Left colon (tissue), 2 donors: Measurements from ENCODE around the gene ING4. TPM values are rescaled to one million over a fixed set of nuclear protein-coding genes. Genes with fewer than 3 reads are reported as not detected.

Experiments
- ATAC-seq: fragments of 200-7000 bp; cut with Tn5 transposase; one replicate; pipeline ENCODE4 v1.9.1; 2020; ENCODE audit warnings: mild to moderate bottlenecking, moderate library complexity
- DNase-seq, 2 donors: peaks; one replicate each; pipeline ENCODE4 v3.0.0-alpha.2; 2020
- intact Hi-C, 2 donors: fragments of 100-400 bp; cut with DNase I in 1 of 2; cut with micrococcal nuclease in 1 of 2; formaldehyde crosslinking; loops; one replicate each; pipeline versions ENCODE4 v1.11.2 to v1.14.0; 2022; cut with DNase I, micrococcal nuclease
- total RNA-seq, 2 donors: library from RNA; stranded (reverse); fragmentation: NEBNext Ultra II Directional; extraction: Animal tissue kit (Norgen Biotek cat#: 25700); gene quantifications; one replicate each; pipeline ENCODE4 v1.2.1, GENCODE V29; 2021
- donor health status: DM: no; HTN: no; CAD: no.
- donor health status: DM: yes; HTN: yes; CAD: no.

The ING4 gene
- total RNA-seq, 2 donors from 2014 or later, result 23.6 to 38.9 TPM

DNA sequence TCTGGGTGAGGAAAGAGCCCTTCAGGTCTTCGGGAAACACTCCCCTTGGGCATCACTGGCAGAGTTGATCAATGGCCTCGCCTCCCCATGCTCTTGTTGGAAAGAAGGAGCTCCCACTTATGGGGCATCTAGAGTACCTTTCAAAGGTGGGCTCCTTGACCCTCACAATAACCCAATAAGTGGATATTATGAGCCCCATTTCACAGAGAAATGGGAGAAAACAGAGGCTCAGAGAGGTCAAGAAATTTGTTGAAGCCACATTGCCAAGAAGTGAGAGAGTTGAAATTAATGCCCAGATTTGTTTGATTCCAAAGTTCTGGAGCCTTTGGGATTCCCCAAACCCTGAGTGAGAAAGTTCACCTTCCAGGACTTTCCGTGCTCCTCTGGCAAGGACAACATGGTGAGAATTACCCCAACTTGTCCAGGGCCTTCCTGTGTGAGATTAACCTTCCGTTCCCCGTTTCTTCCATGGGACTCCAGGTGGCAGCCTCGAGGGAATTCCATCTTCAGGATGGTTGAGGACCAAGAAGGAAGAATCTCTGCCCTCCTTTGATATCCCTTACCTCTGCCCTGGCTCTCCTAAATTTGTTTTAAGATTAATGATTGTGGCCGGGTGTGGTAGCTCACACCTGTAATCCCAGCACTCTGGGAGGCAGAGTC lies 48.3 kb downstream of the ING4 start:
- DNase-seq, result no peak
- ATAC-seq, result peak; percentile 6
- intact Hi-C loops, result no loop called here

DNA sequence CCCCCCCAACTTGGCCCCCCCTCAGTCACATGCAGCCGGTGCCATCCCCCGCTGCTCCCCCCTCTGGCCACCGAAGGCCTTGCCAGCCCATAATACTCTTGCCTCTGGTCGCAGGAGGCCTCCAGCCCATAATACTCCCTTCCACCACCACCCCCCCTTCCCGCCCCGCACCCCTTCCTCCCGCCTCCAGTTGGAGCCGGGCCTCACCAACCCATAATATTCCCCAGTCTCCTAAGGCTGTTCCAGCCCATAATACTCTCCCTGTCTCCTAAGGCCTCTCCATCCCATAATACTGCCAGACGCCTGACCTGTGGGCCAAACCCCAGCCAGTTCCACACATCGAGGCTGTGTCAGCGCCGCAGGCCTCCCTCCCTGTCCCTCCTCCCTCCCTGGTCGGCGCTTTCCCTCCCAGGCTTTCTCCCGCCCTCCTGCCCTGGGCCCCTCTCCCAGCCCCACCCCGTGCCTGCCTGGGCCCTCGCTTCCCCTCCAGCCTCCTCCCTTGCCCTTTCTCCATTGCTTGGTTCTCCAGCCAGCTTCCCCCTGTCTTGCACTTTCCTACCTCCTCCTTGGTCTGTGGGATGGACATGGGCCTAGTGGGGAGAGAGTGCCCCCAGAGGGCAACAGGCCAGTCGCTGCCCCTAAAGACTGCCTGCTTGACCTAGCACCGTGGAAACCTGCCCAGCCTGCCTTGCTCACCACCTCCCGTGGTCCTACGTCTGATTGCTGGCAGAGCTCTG lies 49.0 kb downstream of the ING4 start:
- DNase-seq (peak; percentile 86 to 95), ATAC-seq (peak; percentile 74)
- intact Hi-C loops, result no loop called here

DNA sequence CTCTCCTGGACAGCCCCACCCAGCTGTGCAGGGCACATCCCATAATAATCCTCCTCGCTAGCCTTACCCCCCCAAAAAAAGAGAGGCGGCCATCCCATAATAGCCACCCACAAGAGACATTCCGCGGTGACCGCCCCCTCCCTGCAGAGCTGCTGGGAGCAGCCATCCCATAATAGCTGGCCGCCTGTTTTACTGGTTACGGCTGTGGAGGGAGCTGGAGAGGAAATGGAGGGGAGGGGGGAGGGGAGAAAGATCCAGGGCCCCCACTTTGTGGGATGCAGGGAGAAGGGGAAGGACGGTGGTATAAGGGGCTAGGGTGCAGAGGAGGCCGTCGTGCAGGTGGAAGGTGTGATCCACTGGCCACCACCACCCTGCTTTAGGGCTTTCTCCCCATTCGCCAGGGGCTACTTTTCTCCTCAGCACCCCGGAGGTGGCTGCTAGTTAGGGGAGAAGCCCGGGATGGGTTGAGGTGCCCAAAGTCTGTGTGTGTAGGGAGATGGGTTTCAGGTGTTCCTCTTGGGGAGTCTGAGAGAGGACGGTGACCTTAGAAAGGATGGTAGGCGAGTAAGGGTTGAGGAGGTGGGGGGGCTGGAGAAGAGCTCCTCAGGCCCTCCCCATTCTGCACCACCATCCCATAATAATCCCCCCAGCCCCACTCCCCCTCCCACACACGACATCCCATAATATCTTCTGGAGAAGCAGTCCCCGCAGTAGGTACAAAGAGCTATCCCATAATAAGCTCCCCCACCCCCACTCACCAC lies 49.7 kb downstream of the ING4 start:
- DNase-seq (peak; percentile 83 to 94), ATAC-seq (peak; percentile 51)
- intact Hi-C loops, result no loop called here

DNA sequence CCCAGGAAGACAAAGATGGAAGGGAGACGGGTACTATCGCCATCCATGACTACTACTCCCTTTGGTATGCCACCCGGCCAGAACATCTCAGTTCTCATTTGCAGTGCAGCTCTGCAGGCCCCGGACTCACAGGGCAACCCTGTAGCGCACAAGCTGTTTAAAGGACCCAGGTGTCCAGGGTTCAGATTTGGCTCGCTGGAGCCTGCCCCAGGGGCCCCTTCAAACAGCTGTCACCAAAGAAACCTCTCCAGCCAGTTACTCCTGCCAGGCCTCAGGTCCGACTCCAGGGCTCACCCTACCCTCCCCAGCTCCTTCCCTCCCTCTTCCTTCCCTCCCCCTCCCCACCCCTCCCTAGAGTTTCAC lies 50.3 kb downstream of the ING4 start:
- DNase-seq (no peak), ATAC-seq (no peak)
- intact Hi-C loops, result no loop called here

DNA sequence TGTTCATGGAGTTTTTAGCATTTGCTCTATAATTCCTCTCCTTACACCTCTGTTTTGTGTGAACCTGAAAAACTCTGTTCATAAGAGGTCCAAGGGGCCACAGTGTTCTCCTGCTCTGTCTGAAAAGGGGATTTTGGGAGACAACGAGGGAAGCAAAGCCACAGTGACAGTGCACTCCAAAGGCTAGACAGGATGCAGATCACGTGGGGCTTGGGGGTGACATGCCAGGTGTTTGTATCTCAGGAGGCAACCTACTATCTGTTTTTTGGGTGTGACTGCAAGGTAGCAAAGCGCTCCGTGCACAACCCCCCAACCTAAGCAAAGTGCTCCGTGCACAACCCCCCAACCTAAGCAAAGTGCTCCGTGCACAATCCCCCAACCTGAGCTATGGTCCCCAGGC lies 50.7 kb downstream of the ING4 start:
- peak in 1 of 2 donors; percentile 44 for DNase-seq
- ATAC-seq, result no peak
- intact Hi-C loops, result no loop called here

DNA sequence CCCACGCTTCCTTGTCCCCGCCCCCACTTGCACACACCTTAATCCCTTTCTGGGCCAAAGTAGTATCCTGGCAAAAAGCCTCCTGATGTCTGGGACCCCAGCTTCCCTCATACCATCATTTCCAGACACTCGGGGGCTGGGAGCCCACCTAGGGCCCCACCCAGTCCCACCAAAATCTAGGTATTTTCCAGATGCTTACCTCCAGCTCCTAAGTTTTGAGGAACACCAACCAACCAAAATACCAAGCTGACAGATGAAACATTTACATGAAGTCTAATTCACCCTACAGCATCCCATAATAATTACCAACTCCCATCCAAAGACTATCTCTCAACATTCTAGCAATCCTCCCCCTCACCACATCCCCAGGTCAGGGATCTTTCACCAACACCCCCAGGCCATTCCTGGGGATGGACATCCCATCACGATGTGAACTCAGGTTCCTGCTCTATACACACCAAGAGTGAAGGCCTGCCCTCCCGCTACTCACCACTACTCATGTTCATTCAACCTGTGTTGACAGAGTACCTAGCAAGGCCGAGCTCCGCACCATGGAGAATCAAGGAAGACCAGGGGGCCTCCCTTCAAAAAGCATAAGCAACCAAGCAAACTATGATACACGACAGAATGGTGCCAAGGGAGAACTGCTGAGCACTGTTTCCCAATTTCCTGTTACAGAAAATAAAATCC lies 54.2 kb downstream of the ING4 start:
- intact Hi-C loops, result no loop called here
- ATAC-seq (no peak), DNase-seq (peak; percentile 37 to 83)

DNA sequence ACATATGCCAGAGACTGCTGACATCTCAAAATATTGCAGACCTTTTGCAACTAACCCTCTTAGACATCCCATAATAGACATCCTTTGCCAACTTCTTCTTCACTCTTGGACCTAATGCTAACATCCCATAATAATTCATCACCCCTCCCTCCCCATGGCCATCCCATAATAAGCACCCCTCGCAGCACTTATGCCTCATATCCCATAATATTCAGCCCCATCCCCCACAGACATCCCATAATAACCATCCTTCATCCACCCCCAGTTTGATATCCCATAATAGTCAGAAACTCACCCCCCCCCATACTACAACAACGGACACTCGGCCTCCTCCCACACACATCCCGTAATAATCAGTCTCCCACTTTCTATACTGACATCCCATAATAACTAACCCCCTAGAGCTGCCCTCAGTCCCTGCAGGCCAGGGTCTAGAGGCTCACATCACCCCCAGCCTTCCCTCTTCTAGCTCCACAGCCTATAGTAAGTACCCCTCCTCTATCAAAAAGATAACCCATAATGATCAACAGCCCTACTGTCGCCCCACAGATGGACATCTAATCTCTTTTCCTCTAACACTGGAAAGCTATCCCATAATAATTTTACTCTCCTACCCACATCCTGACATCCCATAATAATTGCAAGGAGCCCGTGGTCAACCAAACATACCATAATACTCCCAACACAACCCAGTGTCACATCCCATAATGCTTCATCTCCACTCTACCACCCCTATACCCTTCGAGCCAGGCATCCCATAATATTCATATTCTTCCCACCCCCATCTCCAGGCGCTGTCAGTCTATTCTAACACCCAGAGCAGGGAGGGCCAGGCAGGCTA lies 54.9 kb downstream of the ING4 start:
- DNase-seq, result peak; percentile 30 to 86
- intact Hi-C loops, result no loop called here
- ATAC-seq, result peak; percentile 52

DNA sequence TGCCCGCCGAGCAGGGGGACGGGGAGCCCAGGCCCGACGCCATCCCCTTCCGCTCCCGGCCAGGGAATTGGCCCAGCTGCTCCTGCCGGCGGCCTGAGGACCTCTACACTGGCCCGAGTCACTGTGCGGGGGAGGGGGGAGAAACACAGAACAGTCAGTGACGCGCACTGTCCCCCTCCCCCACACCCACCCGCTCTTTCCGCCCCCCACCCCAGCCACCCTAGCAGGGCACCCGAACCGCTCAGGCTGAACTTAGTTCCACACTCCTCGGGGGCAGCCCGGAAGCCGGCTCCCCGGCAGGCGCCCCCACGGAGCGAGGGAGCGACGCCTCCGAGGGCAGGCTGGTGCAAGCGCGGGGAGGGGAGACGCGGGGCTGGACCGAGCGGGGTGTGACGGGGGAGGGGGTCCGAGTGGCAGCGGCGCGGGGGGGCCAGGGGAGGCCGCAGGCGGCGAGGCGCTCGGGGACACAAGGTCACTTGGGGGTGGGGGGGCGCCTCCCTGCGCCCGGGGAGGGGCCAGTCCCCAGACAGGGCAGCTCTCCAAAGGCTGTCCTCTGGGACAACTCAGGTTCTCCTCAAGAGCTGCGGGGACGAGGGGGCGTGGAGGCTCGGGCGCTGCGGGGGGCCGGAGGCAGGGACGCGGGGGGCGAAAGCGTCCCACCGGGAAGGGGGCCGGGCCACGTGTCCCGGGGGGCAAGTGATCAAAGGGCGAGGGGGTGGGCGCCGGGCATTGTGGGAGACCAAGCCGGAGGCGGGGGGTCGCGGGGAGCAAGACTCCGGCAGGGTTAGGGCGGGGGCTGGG lies 56.4 kb downstream of the ING4 start:
- DNase-seq, result peak; percentile 75 to 79
- peak; percentile 42 for ATAC-seq
- intact Hi-C loops, result no loop called here

DNA sequence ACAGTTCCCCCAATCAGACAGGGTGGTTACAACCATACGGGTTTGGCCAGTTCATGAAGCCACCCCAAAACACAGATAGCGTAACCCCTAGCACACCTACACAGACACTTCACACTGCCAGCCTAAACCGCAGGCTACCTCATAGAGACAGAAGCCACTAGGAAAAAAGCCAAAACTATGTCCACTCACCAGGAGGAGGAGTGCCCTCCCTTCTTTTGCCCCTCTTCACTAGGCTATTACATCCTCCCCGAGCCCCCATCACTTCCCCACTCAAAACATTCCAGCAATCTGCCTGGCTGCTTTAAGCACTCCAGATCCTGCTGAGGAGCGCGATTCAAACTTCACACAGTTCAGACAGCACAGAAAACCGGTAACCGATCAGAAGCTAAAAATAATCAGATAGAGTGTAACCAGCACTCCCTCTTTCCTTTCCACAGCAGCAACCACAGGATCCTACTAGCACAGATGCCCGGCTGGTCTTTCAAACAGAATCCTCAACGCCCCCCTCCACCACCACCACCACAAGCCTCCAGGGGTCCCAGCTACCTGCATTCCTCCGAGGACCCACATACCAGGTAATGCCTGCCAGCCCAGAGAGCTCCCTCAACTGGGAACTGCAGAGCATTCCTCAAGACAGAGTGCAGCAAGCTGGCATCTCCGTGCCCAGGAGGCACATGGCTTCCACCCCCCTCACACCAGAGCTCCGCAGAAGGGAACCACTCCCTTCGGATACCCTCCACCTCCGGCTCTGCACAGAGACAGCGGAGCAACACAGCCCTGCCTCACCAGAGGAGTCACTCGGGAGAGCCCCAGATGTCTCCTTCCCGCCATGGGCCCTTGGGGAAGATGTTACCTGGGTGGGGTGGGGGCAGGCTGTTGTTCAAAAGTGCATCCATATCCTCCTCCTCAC lies 57.2 kb downstream of the ING4 start:
- intact Hi-C loops, result no loop called here
- DNase-seq (peak in 1 of 2 donors; percentile 46), ATAC-seq (peak; percentile 14)

DNA sequence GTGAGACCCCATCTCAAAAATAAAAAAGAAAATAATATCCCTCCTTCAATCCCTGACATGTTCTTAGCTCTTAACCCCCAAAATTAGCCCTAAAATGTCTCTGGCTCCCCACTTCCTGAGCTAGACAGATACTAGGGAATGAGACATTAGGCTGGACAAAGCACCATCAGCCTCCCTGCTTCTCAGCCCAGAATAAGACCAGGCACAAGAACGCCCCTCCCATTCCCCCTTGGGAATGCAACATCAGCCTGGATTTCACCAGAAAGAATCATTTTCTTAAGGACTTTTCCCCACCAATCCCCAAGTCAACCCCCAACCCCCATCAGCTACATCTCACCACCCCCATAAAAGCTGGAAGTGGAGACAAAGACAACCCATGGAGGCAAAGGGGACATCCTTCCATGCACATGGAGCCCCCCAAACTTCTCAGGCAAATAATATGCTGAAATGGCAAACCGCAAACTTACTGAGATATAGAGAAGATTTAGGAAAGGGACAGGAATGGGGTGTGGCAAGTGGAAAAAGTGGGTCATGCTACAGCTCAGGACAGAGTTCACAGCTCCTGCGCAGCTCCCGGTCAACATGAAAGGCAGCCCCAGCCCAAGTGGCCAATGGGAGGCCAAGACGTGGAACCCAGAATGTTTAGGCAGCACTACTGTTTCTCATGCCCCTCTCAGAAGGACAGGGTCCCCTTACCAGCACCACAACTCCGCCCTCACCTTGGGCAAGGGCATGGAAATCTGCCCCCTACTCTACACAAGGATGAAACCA lies 58.5 kb downstream of the ING4 start:
- DNase-seq (peak in 1 of 2 donors; percentile 42), ATAC-seq (no peak)
- intact Hi-C loops, result no loop called here

DNA sequence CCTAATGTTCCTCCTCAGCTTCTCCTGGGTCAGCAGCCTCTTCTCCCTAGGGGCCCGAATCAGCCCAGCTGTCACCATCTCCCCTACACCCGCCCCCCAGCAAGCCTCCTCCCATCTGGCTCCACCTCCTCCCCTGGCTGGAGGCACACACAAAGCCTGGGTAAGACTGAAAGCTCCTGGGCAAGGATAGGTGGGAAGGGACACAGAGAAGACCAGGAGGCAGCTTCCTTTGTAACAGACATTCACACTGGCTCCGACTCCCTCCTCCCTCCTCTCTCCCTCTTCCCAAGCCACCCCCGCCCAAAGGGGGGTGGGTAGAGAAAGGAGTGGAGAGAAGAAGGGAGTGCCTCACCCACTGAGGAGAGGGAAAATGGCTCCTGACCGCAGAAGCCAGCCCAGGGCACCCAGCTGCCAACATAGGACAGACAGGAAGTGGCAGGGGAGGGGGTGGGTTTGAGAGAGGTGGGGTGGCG lies 59.8 kb downstream of the ING4 start:
- DNase-seq (peak in 1 of 2 donors; percentile 44), ATAC-seq (no peak)
- intact Hi-C loops, result no loop called here

DNA sequence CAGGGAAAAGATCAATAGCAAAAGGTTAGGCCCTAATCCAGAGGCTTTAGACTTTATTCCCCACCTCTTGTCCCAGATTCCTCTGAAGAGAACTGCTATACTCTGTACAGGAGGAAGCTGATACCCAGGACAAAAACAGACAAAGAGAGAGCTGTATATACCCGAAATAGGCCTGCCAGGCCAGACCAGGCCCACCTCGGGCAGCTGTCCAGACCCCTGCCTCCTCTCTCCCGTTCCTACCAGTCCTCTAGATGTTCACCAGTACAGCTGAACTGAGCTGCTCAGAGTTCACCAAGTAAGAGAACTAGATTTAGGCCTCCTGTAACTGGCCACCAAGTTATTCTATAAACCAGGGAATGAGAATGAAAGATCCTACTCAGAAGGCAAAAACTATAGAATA lies 60.4 kb downstream of the ING4 start:
- DNase-seq, result no peak
- ATAC-seq, result no peak
- intact Hi-C loops, result no loop called here
